HepG2 (cell line): ENCODE data around the gene AK9. TPM values are rescaled to one million over a fixed set of nuclear protein-coding genes. Genes with fewer than 3 reads are reported as not detected.

Experiments
- ATAC-seq: fragments of 200-7000 bp; cut with Tn5 transposase; 3 replicates; pipeline ENCODE4 v1.9.1; 2020; ENCODE audit warnings: mild to moderate bottlenecking, moderate library complexity
- BruUV-seq: library from RNA; stranded (reverse); fragments of 400-500 nt; replicated peaks from 2 replicates; lab custom pipeline; 2021; lab: Mats Ljungman, UMichigan
- CTCF ChIA-PET: fragments of 300-600 bp; formaldehyde crosslinking; extraction: SDS; loops from one replicate; lab custom pipeline; 2021; ENCODE audit warnings: low total read pairs, inconsistent platforms, low intra/inter-chr PET ratio; lab: Yijun Ruan, JAX
- POLR2A ChIA-PET: fragments of 350-600 bp; sonication (Branson Sonifier 250); formaldehyde crosslinking; loops from one replicate; lab custom pipeline; 2020; ENCODE audit warnings: antibody characterized with exemption, inconsistent platforms; lab: Yijun Ruan, JAX
- DNase-seq: peaks from one replicate; pipeline ENCODE4 v3.0.0-alpha.2; 2015; ENCODE audit warnings: low spot score
- FAIRE-seq: peaks from 3 replicates; lab custom pipeline; 2011; peaks lifted over from hg19 to GRCh38; lab: Jason Lieb, UNC
- H2AFZ ChIP-seq: one replicate; pipeline ENCODE4 v1.6.1; 2011; ENCODE audit warnings: low read length, inconsistent platforms
- H3K27ac ChIP-seq: fragments of 300-600 bp; 3 replicates; pipeline ENCODE4 v1.8.0; 2011; ENCODE audit warnings: mixed run types, mild to moderate bottlenecking, mixed read lengths, low read length, inconsistent platforms; ENCODE audit not compliant: insufficient read depth; ENCODE audit errors: extremely low read length
- H3K27me3 ChIP-seq, 2 experiments: fragments of 200-600 bp in 1 of 2; 2 replicates in 1 of 2; 3 replicates in 1 of 2; pipeline versions ENCODE4 v1.6.0 to v1.8.0; 2011; ENCODE audit warnings: low read length in 2 of 2, mild to moderate bottlenecking in 2 of 2, moderate library complexity in 2 of 2, inconsistent platforms in 1 of 2; ENCODE audit not compliant: insufficient read depth in 2 of 2, control insufficient read depth in 1 of 2
- H3K36me3 ChIP-seq, 2 experiments: fragments of 200-600 bp in 1 of 2; replicated peaks in 1 of 2; 2 replicates in 1 of 2; 3 replicates in 1 of 2; pipeline versions ENCODE4 v1.5.1 to v1.8.0; 2011; ENCODE audit warnings: low read length in 2 of 2, inconsistent platforms in 1 of 2; ENCODE audit not compliant: insufficient read depth in 2 of 2, control insufficient read depth in 1 of 2
- H3K4me1 ChIP-seq: 2 replicates; pipeline ENCODE4 v1.5.1; 2012; ENCODE audit warnings: low read length, inconsistent platforms; ENCODE audit not compliant: insufficient read depth
- H3K4me2 ChIP-seq: 2 replicates; pipeline ENCODE4 v1.6.0; 2011; ENCODE audit warnings: low read depth, low read length, inconsistent platforms
- H3K4me3 ChIP-seq, 3 experiments: fragments of 200-600 bp in 1 of 3; sonication (generic), shearing (Covaris generic) in 1 of 3; replicated peaks in 1 of 3; 2 replicates each; pipeline ENCODE4 v1.5.1; 2011 to 2016; ENCODE audit warnings: low read length in 3 of 3, inconsistent platforms in 2 of 3, low read depth in 2 of 3, mild to moderate bottlenecking in 2 of 3, control low read depth in 1 of 3, mixed read lengths in 1 of 3; ENCODE audit not compliant: insufficient read depth in 1 of 3
- H3K79me2 ChIP-seq: one replicate; pipeline ENCODE4 v1.6.1; 2011; ENCODE audit warnings: low read length, inconsistent platforms; ENCODE audit not compliant: insufficient read depth
- H3K9ac ChIP-seq: 2 replicates; pipeline ENCODE4 v1.6.0; 2011; ENCODE audit warnings: mild to moderate bottlenecking, low read depth, low read length, inconsistent platforms; ENCODE audit not compliant: insufficient read depth
- H3K9me3 ChIP-seq: 2 replicates; pipeline ENCODE4 v1.5.1; 2012; ENCODE audit warnings: mild to moderate bottlenecking, low read length
- H4K20me1 ChIP-seq: 2 replicates; pipeline ENCODE4 v1.6.0; 2011; ENCODE audit warnings: inconsistent platforms, mild to moderate bottlenecking, low read length, moderate library complexity; ENCODE audit not compliant: insufficient read depth
- ISX ChIP-seq: sonication (generic); formaldehyde crosslinking; conservative IDR thresholded peaks from 2 replicates; pipeline ENCODE4 v1.5.0; 2020; ENCODE audit warnings: missing genetic modification reagents
- NFKB2 ChIP-seq: sonication (generic); formaldehyde crosslinking; IDR thresholded peaks from 2 replicates; pipeline ENCODE4 v1.4.0; 2020; ENCODE audit warnings: missing genetic modification reagents, borderline replicate concordance
- RARG ChIP-seq: sonication (generic); formaldehyde crosslinking; IDR thresholded peaks from 2 replicates; pipeline ENCODE4 v1.4.0; 2020; ENCODE audit warnings: low read depth, mild to moderate bottlenecking, missing genetic modification reagents
- SKI ChIP-seq: fragments of 450-650 bp; IDR thresholded peaks from one replicate; pipeline ENCODE4 v1.6.1; 2018; ENCODE audit warnings: mild to moderate bottlenecking; ENCODE audit not compliant: partially characterized antibody
- SP2 ChIP-seq: sonication (generic); formaldehyde crosslinking; IDR thresholded peaks from 2 replicates; pipeline ENCODE4 v1.5.1; 2020; ENCODE audit warnings: mild to moderate bottlenecking, missing genetic modification reagents
- ZBTB38 ChIP-seq: sonication (generic); formaldehyde crosslinking; IDR thresholded peaks from 2 replicates; pipeline ENCODE4 v1.5.1; 2020; ENCODE audit warnings: mild to moderate bottlenecking, missing genetic modification reagents
- ZEB1 ChIP-seq: IDR thresholded peaks from 2 replicates; pipeline ENCODE4 v1.6.1; 2012; ENCODE audit warnings: mild to moderate bottlenecking, low read depth, inconsistent platforms; ENCODE audit not compliant: insufficient replicate concordance
- ZMAT3 ChIP-seq: sonication (generic); formaldehyde crosslinking; conservative IDR thresholded peaks from 2 replicates; pipeline ENCODE4 v1.7.0; 2021; ENCODE audit warnings: missing genetic modification reagents
- ZNF121 ChIP-seq: sonication (generic); formaldehyde crosslinking; IDR thresholded peaks from 2 replicates; pipeline ENCODE4 v1.5.0; 2020; ENCODE audit warnings: mild to moderate bottlenecking, missing genetic modification reagents
- ZNF441 ChIP-seq: sonication (generic); formaldehyde crosslinking; IDR thresholded peaks from 2 replicates; pipeline ENCODE4 v1.7.0; 2021; ENCODE audit warnings: missing genetic modification reagents, borderline replicate concordance
- ZNF776 ChIP-seq: sonication (generic); formaldehyde crosslinking; IDR thresholded peaks from 2 replicates; pipeline ENCODE4 v1.4.0; 2020; ENCODE audit warnings: mild to moderate bottlenecking, missing genetic modification reagents
- ZNF782 ChIP-seq: sonication (generic); formaldehyde crosslinking; IDR thresholded peaks from 2 replicates; pipeline ENCODE4 v1.4.0; 2020; ENCODE audit warnings: missing genetic modification reagents, mild to moderate bottlenecking, borderline replicate concordance
- ZNF850 ChIP-seq: sonication (generic); formaldehyde crosslinking; conservative IDR thresholded peaks from 2 replicates; pipeline ENCODE4 v1.9.0; 2021; ENCODE audit warnings: mild to moderate bottlenecking, missing genetic modification reagents
- WGBS: methylation state at CpG from one replicate; pipeline ENCODE4 v1.1.6; 2017; ENCODE audit warnings: low lambda C conversion rate; 5-methylcytosine and 5-hydroxymethylcytosine counted together
- in situ Hi-C: cut with HindIII; loops from 2 replicates; pipeline ENCODE4 v1.10.0; 2017; ENCODE audit warnings: low pct_unique_long_range_greater_than_20kb; ENCODE audit not compliant: extremely low pct_ligation_motif_present
- intact Hi-C: fragments of 100-400 bp; cut with micrococcal nuclease; formaldehyde crosslinking; loops from one replicate; pipeline ENCODE4 v1.10.0; 2022; ENCODE audit not compliant: unreplicated experiment
- polyA plus RNA-seq, 8 experiments: library from polyadenylated mRNA; depleted of rRNA in 3 of 8; stranded (reverse) in 7 of 8; unstranded in 1 of 8; fragments of >200 nt; fragmentation: Illumina TruSeq in 4 of 8; extraction: Trizol in 4 of 8; gene quantifications; 2 replicates each; pipeline versions ENCODE4 v1.2.1 to v1.2.3, GENCODE V29; 2011 to 2016; ENCODE audit warnings: low read depth in 4 of 8, missing spikeins in 1 of 8, mixed read lengths in 1 of 8; ENCODE audit not compliant: insufficient read depth in 1 of 8
- total RNA-seq, 5 experiments: library from RNA; depleted of rRNA; stranded (reverse); fragments of >200 nt; fragmentation: Illumina TruSeq; extraction: Trizol; gene quantifications; 2 replicates each; pipeline ENCODE4 v1.2.3, GENCODE V29; 2016; ENCODE audit warnings: low read depth in 1 of 5
- TF ChIP-seq, protein P1 (sequence below): sonication (generic); formaldehyde crosslinking; IDR thresholded peaks from 2 replicates; pipeline ENCODE4 v1.4.0; 2020; ENCODE audit warnings: missing genetic modification reagents
- TF ChIP-seq, protein P2 (sequence below): sonication (generic); formaldehyde crosslinking; IDR thresholded peaks from 2 replicates; pipeline ENCODE4 v1.8.1; 2023; ENCODE audit warnings: mild to moderate bottlenecking, missing genetic modification reagents

AK9 gene
- total and polyA plus RNA-seq, 2 of the 13 experiments (the other 11 are each of a cell fraction or from before 2014, with no cell fraction given) = 3.2 to 4.8 TPM

DNA sequence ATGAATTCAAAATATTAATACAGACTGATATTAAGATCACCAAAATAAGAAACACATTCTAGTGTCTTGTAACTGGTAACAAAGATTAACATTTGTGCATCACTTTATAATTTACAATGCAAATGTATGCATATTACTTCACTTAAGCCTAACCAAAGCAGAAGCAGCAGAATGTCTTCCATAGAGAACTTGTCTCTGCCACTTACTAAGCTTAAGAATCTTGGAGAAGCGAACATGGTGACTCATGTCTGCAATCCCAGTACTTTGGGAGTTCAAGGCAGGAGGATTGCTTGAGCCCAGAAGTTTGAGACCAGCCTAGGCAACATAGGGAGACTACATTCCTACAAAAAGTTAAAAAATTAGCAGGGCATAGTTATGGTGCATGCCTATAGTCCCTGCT lies 18.8 kb downstream of the AK9 start (continued):
- TF ChIP-seq, protein P1, sequence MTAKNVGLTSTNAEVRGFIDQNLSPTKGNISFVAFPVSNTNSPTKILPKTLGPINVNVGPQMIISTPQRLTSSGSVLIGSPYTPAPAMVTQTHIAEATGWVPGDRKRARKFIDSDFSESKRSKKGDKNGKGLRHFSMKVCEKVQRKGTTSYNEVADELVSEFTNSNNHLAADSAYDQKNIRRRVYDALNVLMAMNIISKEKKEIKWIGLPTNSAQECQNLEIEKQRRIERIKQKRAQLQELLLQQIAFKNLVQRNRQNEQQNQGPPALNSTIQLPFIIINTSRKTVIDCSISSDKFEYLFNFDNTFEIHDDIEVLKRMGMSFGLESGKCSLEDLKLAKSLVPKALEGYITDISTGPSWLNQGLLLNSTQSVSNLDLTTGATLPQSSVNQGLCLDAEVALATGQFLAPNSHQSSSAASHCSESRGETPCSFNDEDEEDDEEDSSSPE (CRISPR knock-in tag) = no peak
- TF ChIP-seq ZNF121 (CRISPR knock-in tag) (no peak), ZMAT3 (no peak), ZEB1 (no peak), ISX (CRISPR knock-in tag) (no peak)
- TF ChIP-seq, protein P2, sequence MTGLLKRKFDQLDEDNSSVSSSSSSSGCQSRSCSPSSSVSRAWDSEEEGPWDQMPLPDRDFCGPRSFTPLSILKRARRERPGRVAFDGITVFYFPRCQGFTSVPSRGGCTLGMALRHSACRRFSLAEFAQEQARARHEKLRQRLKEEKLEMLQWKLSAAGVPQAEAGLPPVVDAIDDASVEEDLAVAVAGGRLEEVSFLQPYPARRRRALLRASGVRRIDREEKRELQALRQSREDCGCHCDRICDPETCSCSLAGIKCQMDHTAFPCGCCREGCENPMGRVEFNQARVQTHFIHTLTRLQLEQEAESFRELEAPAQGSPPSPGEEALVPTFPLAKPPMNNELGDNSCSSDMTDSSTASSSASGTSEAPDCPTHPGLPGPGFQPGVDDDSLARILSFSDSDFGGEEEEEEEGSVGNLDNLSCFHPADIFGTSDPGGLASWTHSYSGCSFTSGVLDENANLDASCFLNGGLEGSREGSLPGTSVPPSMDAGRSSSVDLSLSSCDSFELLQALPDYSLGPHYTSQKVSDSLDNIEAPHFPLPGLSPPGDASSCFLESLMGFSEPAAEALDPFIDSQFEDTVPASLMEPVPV (CRISPR knock-in tag) = no peak
- TF ChIP-seq, all 625 proteins: peak for 0

DNA sequence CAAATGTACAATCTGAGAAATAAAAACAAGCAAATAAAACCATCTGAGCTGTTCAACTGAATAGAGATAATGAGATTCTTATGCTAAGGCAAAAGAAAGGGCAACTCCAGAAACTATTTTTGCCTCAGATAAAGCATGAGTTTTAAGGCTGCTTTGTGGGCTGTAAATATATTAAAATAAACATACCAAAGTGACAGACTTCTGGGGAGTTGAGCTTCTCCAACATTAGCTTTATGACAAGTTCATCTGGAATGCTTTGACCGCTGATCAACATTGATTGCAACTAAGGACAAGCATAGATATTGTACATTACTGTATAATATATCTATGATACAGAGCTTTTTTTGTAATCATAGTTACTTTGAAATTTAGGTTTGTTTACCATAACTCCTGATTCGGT lies 19.3 kb downstream of the AK9 start:
- no peaks in the 10 kb centered on the region for H3K79me2 ChIP-seq
- no peaks in the 10 kb centered on the region for H3K4me1 ChIP-seq
- CTCF ChIA-PET = no interaction called here
- no peak overlapping the region for H3K9ac ChIP-seq
- 87% methylated on average over 2 of the region's 2 CpGs for WGBS
- intact Hi-C loops (no loop called here), in situ Hi-C loops (no loop called here)
- no peaks in the 10 kb centered on the region for H3K27me3 ChIP-seq
- FAIRE-seq (no peak), ATAC-seq (no peak), DNase-seq (peak; percentile 10)
- H3K9me3 ChIP-seq = no peaks in the 10 kb centered on the region
- no peaks in the 10 kb centered on the region for H4K20me1 ChIP-seq
- H2AFZ ChIP-seq = no peak overlapping the region
- BruUV-seq = no TSS peak
- no peak overlapping the region for H3K4me3 ChIP-seq
- no peaks in the 10 kb centered on the region; a peak in 1 of 5 replicates for H3K36me3 ChIP-seq
- POLR2A ChIA-PET = no interaction called here
- H3K27ac ChIP-seq = no peak overlapping the region
- TF ChIP-seq SP2 = no peak
- no peak for TF ChIP-seq ZNF782 (CRISPR knock-in tag)
- no peak for TF ChIP-seq ZNF441 (CRISPR knock-in tag)
- no peak for TF ChIP-seq NFKB2 (CRISPR knock-in tag)
- no peak for TF ChIP-seq ZNF850 (CRISPR knock-in tag)
- TF ChIP-seq RARG = no peak
- no peak for TF ChIP-seq ZNF776 (CRISPR knock-in tag)
- no peak for TF ChIP-seq ZBTB38 (CRISPR knock-in tag)
- no peak for TF ChIP-seq SKI
- H3K4me2 ChIP-seq = no peak overlapping the region
